ENCODE results near the gene SH2D2A.

Gene SH2D2A

GRCh38 chr1:156816561-156817328 lies at the start of gene SH2D2A:
Gene SH2D2A (minus strand): TSS chr1:156816848. CDS start chr1:156816708, 140 bp downstream.
- DNase-seq, result peak; percentile 63

- no peak for DNase-seq
Observed at GRCh38 chr1:156865865-156866248, 49.2 kb upstream of the SH2D2A start.

DNA sequence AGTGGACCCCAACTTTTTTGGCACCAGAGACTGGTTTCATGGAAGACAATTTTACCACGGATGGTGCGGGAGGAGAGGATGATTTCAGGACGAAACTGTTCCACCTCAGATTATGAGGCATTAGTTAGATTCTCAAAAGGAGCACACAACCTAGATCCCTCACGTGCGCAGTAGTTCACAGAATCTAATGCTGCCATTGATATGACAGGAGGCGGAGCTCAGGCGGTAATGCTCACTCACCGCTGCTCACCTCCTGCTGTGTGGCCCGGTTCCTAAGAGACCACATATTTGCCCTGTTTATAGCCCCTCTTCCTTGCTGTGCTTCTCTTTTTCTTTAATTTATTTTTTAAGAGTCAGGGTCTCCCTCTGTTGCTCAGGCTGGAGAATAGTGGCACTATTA lies 48.6 kb upstream of the SH2D2A start:
- DNase-seq, result no peak

- DNase-seq, result no peak
Observed at GRCh38 chr1:156864796-156865195, 48.1 kb upstream of the SH2D2A start.

DNA sequence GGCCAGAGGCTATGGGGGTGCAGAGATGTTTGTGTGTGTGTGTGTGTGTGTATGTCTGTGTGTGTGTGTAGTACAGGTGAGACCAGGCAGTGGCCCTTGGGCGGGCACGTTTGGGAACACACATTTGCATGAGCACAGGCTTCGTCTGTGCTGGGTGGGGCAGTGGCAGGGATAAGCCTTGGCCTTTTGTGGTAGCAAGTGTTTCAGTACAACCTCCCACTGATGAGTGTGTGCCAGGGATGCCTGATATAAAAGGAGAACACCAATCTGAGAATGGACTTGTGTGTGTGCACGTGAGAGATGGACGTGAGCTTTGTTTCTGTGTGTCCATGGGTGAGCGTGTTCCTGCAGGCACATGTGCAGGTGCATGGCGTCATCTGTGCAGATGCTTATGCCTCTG lies 47.0 kb upstream of the SH2D2A start:
- no peak for DNase-seq

DNA sequence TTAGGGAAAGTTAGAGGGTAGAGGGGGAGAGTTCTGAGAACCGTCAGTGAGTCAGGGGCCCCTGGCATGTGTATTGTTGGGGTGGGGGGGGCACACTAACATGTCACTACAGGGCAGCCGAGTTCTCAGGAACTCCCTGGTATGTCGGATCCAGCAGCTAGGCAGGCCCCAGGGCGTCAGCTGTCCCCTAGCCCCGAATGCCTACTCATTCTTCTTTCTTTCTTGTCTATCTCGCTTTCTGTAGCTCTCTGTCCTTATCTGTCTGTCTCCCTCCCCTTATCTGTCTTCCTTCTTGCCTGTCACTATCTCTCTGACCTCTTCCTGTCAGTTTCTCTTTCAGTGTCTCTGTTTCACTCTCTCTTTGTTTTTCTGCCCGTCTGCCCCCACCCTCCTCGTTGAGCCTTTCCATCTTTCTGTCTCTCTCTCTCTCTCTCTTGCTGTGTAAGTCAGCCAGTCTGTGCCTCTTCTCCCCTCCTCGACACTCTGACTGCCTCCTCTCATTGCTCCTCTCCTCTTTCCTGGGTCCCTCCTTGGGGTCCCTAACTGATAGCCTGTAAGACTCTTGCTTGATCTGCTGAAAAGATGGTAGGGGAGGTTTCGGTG lies 46.5 kb upstream of the SH2D2A start:
- no peak for DNase-seq

- no peak for DNase-seq
Observed at GRCh38 chr1:156862584-156862983, 45.9 kb upstream of the SH2D2A start.

DNA sequence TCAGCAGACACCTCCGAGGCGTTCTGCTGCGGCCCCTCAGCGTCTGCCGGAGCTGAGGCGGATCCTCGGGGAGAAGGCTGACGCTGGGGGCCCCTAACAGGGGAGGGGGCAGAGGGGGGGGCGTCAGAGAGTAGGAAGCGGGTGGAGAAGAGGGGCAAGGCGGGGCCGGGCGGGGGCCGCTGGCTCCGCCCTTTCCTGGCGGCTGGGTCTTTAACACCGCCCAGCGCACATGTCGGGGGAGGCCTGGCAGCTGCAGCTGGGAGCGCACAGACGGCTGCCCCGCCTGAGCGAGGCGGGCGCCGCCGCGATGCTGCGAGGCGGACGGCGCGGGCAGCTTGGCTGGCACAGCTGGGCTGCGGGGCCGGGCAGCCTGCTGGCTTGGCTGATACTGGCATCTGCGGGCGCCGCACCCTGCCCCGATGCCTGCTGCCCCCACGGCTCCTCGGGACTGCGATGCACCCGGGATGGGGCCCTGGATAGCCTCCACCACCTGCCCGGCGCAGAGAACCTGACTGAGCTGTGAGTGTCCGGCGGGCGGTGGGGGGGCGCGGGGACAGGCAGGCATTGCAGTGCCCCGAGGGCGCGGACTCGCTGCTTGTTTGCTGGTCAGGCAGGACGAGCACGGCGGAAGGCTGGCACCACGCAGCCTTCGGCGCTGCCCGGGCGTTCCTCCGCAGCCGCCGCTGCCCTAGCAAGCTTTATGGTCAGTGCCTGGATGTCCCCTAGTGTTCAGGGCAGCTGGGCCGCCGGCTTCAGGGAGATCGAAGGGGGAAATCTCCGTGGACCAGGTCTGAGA lies 44.2 kb upstream of the SH2D2A start, which contains the start of gene NTRK1:
Gene NTRK1, plus strand, starts transcription at position 238 of the 796 bp plus-strand sequence. Its CDS starts 70 bp downstream, at position 308.
- DNase-seq, result peak; percentile 16

DNA sequence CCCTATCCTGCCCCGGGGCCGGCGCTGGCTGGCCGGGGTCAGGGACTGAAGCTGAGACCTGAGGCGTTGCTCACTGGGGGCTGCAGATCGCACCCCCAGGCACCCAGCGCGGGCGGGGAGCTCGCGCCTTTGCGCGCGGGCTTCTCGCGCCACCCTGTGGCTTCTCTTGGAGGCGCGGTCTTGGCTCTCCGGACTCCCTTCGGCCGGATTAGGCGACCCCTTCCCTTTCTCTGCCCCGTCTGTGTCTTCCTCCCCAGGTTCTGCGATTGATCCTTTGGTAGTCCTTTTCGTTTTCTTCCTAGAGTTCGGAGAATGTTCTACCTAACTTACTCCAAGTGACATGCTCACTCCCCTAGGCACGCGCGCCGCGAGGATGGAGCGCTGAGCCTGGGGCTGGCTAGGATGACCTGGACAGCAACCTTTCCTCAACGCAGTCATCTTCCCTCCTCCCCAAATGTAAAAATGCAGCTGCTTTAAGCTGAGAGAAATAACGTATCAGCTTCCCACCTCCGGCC lies 43.5 kb upstream of the SH2D2A start:
- DNase-seq, result peak; percentile 13

DNA sequence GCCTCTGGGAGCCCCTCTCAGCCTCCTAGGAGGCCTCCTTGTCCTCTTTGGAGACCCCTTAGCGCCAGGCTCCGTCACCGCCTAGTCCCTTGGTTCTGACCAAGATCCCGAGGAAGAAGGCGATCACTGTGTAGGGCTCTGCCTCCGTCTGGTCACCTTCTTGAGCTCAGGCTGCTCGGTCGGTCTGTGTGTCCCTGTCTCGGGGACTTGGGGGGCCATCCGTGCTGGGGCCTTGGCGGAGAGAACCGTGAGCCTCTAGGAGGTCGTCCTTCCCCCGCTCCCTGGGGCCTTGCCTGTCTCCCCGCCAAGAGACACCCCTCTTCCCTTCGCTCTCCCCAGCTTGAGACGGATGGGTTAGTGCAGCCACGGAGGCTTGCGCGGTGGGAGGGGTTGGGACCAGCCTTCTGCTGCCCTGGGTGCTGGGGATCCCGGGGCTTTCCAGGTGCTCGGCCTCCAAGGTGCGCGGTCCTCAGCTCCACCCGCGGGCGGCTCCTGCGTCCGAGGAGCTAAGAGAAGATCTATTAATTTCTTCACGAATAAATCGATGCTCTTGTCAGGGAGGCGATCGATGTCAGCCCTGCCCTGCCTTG lies 43.0 kb upstream of the SH2D2A start:
- DNase-seq, result no peak

GRCh38 chr1:156858959-156859522 lies 42.4 kb upstream of the SH2D2A start, which contains the start of gene INSRR:
Gene INSRR (minus strand): TSS chr1:156859117. CDS start chr1:156858621, 496 bp downstream.
- DNase-seq, result no peak

- DNase-seq, result no peak
Observed at GRCh38 chr1:156858555-156858956, 41.9 kb upstream of the SH2D2A start.

DNA sequence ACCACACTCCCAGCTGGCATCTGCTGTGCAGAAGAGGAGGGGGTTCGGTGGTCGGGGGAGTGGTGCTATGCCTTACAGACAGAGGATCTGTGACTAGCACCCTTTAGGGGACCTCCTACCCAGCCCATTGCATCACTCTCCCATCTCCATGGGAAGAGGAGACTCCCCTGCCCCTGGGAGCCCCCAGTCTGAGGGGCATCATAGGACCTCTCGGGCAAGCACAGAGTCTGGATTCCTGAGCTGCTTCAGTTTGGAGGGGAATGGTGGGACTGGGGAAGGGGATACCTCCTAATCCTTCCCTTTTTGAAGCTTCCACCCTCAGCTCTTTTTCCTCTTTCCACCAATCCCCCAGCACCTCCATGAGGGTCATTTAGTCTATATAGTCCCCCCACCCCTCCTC lies 40.9 kb upstream of the SH2D2A start:
- no peak for DNase-seq

DNA sequence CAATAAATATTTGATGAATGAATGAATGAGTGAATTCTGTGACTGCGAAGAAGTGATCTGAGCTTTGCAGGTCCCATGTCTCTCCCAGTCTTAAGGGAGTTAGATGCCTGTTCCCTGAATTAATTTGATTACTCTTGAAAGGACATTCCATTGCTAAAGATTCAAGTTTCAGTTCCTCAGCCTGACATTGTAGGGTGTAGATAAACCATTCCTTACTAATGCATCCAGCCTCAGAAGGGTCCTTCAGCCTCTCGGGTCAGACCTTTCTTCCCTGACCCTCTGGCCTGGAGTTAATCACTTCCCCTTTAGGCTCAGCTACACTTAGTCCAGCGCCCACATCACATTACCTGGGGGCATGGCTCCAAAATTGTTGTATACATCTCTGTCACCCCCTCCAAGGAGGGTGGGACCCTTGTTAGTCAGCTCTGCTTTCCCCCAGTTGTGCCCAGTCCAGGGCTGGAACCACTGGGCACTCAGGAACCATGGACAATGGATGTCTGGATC lies 39.7 kb upstream of the SH2D2A start:
- DNase-seq, result peak; percentile 51

- no peak for DNase-seq
Observed at GRCh38 chr1:156854634-156855033, 38.0 kb upstream of the SH2D2A start.

DNA sequence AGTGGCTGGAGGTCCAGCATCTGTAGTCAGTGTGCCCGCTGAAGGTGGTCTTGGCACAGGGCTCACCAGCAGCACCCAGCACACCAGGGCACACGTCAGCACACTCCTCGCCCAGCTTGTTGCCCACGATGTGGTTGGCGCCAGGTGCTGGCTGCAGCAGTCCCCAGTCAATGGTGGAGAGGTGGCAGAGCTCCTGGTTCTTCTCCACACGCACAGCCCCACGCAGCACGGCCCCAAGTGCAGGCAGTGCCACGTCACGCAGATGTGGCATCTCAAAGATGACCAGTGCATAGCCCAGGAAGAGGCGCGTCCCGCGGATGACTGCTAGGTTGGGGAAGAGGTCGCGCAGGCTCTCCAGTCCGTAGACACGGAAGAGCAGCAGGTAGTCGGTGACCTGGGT lies 37.1 kb upstream of the SH2D2A start:
- no peak for DNase-seq

- DNase-seq, result no peak
Observed at GRCh38 chr1:156852418-156852874, 35.8 kb upstream of the SH2D2A start.

DNA sequence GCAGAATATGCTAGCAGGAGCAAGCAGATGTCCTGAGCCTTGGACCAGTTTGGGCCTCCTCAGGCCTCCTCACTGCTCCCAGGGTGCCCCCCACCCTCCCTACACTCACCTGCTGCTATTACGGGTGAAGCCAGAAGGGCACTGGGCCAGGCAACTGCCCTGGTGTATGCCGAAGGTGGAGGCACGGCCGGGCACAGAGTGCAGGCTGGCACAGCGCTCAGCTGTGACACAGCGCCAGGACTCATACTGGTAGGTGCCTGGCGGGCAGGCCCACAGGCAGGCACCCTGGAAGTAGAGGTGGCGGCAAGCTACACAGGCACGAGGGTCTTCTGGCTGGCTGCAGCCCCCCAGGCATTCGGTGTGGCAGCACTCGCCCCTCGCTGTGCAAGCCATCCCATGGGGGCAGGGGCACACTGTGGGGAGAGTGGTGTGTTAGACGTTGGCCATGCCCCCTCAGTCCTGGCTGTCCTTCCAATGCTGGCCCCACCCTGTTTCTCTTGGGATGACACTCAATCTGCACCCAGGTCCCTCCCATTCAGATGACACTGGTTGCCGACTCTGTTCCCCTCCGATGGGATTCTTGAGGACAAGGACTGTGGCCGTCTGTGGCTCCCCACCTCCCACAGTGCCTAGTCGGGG lies 35.2 kb upstream of the SH2D2A start:
- no peak for DNase-seq

GRCh38 chr1:156849151-156849496 lies 32.5 kb upstream of the SH2D2A start:
- DNase-seq, result no peak

- no peak for DNase-seq
Observed at GRCh38 chr1:156848461-156849150, 32.0 kb upstream of the SH2D2A start.

All from MV-4-11 (cell line).